ENCODE measurements around the gene C3orf33.

GRCh38 chr3:155771126-155771525, 35.0 kb downstream of the C3orf33 start:
- TF ChIP-seq CTCF (IDR thresholded peaks at IDR 0.05) (no peak), POLR2A (IDR thresholded peaks at IDR 0.05) (no peak)

All from gastroesophageal sphincter (tissue), 3 donors.